Measurements from ENCODE around the gene ATP6V0A1.
"Not testable (repeated sequence)": the region's sequence is repeated elsewhere in the genome, so short reads cannot be mapped to it uniquely, and the experiment has no call there.

Gene ATP6V0A1

DNA sequence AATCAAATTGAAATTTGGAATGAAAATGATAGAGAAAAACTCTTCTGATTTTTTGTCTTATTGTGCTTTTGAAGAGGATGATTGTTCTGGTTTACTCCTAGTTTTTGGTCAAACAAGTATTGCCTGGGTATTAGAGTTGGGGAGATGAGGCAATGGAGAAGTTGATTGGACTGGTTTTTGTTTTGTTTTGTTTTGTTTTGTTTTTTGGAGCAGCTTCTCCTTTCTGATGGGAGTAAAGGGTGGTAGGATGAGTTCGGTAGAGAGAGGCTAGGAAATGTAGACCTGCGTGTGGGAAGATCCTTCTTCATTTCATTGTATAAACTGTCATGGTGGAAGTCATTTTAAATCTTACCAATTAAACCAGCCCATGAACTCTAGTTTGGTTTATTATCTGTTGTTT is 17.7 kb downstream of the ATP6V0A1 start:
- no peak for DNase-seq (ENCODE audit: low spot score)

DNA sequence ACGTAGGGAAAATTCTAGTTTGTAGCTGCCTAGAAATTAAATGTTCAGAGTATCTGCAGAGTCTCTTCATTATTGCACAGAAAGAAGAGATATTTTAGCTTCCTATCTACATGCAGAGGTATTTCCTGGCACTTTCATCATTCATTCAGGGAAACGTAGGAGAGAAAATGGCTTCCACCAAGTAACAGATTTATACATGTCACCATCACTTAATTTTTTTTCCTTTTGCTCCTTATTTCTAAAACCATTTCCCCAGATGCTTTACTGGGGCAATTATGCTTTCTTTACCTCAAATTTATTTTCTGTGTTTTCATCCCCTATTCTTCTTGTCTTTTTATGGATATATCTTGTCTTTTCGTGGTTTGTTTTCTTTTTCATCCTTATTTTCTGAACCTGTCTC is 18.5 kb downstream of the ATP6V0A1 start:
- no peak for DNase-seq (ENCODE audit: low spot score)

DNA sequence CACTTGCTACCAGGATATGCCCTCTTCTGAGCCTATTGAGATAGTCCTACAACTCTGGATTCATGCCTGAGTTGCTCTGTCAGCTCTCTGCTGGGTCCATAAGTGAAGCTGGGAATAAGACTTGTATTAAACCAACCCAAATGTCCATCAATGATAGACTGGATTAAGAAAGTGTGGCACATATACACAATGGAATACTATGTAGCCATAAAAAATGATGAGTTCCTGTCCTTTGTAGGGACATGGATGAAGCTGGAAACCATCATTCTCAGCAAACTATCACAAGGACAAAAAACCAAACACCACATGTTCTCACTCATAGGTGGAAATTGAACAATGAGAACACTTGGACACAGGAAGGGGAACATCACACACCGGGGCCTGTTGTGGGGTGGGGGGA is 19.1 kb downstream of the ATP6V0A1 start:
- DNase-seq (ENCODE audit: low spot score), result not testable (repeated sequence)

DNA sequence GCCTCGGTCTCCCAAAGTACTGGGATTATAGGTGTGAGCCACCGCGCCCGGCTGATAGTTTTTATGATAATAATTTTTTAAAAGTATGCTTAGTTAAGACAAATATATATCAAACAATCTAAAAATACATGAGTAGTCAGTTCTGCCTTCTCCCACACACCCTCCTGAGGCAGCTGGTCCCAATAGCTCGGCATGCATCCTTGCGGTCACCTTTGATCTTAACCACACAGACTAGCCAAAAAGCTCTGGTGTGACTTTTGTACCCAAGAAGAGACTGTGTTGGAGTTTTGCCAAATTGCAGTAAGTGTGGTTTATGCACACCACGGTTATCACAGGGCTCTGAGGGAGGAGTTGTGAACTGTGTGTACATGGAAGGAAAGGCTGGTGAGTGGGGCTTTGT is 25.6 kb downstream of the ATP6V0A1 start:
- DNase-seq (ENCODE audit: low spot score), result peak; percentile 86

DNA sequence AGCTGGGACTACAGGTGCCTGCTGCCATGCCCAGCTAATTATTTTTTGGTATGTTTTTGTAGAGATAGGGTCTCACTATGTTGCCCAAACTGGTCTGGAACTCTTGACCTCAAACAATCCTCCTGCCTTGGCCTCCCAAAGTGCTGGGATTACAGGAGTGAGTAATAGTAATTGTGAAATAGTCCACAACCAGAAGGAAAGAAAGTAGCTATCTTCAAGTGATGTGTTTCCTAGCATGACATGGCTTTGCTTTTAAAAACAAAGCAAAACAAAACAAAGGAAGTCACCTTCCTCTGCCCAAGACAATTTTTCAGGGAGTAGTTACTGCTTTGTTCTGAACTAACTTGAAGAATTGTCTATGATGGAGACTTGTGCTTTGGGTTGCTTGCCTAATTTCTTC is 27.0 kb downstream of the ATP6V0A1 start:
- DNase-seq (ENCODE audit: low spot score), result no peak

DNA sequence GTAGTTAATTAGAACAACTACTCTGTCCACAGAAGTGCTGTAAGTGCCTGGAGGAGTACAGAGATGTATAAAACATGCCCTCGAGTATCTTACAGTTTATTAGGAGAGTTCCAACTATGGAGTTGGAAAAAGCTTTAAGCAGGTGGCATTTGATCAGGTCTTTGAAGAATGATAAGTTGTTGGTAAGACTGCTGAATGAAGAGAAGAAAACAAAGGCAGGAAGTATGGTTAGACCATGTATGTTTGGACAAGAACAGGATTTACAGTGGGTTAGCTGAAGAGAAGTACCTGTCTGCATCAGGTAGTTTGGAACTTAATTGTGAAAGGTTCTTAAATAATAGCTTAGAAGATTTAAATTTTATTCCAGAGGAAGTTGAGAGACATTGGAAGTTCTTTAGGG is 29.4 kb downstream of the ATP6V0A1 start:
- no peak for DNase-seq (ENCODE audit: low spot score)

DNA sequence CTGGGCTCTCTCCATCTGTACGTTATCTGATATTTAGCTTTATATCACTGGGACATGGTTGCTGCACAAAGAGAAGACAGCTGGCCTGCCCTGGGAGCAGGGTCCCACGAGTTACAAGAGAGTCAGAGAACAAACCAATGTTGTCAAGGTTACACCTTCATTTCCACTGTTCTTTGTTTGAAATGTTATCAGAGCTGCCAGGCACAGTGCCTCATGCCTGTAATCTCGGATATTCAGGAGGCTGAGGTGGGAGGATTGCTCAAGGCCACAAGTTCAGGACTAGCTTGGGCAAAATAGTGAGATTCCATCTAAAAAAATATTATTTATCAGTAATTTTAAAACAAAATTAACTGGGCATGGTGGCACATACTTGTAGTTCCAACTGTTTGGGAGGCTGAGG is 34.6 kb downstream of the ATP6V0A1 start:
- no peak for DNase-seq (ENCODE audit: low spot score)

DNA sequence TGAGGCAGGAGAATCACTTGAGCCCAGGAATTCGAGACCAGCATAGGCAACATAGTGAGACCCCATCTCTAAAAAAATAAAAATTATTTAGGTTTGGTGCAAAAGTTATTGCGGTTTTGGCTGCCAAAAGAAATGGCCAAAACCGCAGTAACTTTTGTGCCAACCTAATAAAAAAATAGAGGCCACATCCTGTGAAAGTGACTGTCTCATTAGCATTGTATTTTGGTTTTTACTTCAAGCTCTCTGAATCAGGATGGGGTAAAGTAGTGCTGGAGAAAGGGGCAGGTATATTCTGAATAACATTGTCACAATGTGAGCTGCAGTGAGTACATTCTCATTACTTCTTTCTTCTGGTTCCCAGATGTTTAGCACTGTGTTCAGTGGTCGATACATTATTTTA is 36.0 kb downstream of the ATP6V0A1 start:
- DNase-seq (ENCODE audit: low spot score), result no peak

DNA sequence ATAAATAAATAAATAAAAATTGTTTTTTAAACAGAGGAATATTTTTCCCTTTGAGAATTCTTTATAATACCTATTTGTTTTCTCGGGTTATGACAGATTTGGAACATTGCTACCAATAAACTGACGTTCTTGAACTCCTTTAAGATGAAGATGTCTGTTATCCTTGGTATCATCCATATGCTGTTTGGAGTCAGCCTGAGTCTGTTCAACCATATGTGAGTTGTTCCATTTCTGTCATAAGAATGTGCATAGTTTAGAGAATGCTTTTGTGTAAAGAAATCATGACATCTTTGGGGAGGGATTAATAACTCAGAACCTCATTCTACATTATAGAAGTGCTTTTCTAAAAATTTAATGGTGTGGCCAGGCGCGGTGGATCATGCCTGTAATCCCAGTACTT is 40.1 kb downstream of the ATP6V0A1 start:
- no peak for DNase-seq (ENCODE audit: low spot score)

DNA sequence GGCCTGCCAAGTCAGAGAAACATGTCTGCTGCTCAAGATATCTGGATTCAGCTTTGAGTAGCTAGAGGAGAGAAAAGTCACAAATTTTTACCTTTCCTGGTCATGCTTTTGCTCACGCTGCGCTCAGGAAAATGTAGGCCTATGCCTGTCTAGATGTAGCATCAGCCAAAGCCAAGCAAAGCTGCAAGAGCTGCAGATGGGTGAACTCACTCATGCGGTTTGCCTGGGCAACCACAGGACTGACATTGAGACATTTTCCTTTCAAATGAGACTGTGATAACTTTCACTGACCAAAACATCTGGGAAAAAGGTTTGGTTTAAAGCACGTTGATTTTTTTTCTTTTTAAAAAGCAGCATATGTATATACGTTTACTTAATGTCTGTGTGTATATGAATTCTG is 43.4 kb downstream of the ATP6V0A1 start:
- DNase-seq (ENCODE audit: low spot score), result no peak

DNA sequence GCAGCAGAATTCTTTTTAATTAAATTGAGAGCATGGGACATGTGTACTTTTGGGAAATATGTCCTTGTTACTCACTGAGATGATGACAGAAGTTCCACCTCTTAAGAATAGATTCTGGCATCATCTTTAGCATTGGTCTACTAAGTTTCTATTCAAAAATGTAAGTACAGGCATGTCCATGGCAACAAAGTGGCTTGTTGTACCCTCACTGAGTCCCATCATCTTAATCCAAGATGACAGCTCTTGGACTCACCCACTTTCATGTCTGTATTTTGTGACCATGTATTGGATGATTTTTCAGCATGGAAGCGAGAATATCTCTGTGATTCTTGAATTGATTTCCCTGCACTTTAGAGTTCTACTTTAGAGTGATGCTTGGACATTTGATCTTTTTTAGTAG is 44.2 kb downstream of the ATP6V0A1 start:
- no peak for DNase-seq (ENCODE audit: low spot score)

DNA sequence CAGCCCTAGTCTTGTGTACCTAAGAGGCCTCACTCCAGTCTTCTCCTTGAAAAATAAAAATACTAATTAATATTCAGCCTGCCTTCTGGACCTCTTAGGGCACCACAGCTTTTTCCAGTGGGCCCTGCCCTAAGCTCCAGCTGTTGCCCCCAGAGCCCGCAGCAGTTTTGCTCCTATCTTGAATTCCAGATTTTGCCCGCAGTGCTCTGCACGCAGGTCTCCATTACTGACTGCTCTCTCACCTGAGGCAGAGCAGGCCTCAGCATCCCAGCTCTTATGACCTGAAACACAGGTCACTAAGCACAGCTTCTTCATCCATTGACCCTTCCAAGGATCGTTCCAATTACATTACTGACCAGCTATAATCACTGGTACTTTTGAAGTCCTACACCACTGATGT is 49.0 kb downstream of the ATP6V0A1 start:
- DNase-seq (ENCODE audit: low spot score), result no peak

DNA sequence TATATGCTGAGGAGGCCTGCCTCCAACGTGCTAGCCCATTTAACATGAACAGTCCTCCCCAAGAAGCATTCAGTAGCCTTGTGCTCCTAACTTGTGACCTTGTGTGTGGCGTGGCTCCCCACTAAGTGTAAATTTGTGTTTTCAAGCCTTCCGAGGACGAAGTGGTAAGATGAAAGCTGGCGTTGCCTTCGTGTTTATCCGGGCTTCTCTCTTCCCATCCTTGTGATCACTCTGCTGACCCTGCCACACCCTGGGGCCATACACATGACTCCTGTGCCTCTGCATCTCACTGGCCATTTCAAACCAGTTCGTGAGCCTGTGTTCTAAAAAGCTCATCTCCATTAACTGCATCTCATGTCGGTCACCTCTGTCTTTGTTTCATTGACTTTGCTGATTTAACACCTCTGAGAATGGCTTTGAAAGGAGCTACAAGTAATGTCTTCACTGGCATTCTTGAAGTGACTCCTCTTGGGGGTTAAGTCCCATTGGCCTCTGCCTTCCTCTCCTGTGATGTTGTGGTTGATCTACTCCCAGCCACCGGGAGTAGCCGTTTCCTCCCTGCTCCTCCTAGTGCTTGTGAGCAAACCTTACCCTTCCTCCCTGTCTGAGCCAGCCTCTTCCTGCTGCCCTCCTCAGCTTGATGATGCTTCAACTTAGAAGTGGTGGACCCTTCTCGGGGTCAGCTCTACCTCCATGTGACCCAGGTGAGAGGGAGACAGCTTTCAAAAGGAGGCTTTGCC is 49.9 kb downstream of the ATP6V0A1 start:
- DNase-seq (ENCODE audit: low spot score), result no peak

DNA sequence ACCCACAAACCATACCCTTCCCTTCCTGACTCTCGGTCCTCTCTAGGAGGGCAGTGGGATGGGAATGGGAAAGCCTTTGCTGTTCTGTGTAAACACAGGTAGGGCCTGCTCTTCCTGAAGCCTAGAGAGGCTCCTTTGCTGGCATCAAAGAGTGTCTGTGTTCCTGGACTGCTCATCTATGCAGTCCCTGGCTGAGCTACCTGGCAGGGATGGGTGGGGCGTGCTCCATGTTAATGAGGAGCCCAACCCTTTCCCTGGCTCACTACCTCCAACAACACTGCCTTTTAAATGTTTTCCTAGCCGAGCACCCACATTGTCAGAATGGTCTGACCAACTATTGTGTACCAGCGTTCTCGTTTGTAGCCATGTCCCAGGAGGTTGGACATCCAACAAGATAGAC is 50.7 kb downstream of the ATP6V0A1 start:
- DNase-seq (ENCODE audit: low spot score), result no peak

DNA sequence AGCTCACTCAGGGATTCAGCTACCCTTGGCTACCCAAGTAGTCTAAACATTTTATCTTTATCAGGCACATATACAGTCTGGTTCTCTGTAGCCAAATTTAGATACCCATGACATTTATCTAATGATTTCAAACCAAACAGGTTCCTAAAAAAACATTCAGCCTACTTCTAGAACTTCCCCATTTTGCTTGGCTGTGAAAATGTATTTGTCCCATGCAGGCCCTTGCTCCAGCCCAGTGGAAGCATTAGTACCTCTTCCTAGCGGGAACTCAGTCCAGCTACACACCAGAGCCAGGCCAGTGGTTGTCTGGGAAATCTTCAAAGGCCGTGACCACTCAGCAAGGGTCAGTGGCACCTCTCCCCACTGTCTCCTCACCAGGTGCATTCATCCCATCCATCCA is 51.2 kb downstream of the ATP6V0A1 start:
- DNase-seq (ENCODE audit: low spot score), result no peak

DNA sequence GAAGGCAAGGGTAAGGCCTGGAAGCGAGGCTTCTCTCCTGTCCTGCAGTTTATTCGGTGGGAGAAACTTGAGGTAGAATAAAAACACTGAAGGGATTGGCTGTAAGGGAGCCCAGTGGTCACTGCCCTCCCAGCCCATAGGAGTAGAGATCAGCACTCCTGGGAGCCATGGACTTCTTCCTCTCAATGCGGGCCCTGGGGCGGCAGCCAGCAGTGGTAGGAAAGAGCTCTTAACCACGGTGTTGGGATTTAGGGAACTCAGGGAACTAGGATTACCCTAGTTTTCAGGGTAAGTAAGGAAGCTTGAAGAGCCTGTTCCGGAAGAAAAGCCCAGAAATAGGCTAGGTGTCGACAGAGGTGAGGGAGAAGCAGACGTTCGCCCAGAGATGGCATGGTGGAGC is 53.6 kb downstream of the ATP6V0A1 start:
- no peak for DNase-seq (ENCODE audit: low spot score)

DNA sequence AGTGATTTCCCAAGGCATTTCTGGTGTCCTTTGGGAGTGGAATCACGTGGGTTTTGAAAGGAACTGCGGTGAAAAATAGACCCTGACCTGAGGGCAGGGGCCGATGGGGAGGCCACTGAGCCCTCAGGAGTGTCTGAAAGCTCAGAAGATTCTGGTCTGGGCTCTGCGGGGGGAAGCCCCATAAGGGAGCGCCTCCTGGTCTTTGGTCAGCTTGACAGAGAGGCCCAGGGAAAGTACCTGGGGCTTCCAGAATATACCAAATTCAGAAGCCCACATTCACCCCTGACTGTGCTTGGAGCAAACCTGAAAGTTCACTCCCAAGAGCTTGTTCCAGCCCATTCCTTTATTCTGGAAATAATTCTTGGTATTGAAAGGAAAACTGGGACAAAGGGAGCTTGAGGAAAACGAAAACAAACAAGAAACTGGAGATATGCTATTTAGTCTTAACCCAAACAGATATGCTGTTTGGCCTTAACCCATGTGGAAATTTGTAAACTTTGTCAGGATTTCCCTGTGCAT is 54.1 kb downstream of the ATP6V0A1 start:
- DNase-seq (ENCODE audit: low spot score), result no peak

DNA sequence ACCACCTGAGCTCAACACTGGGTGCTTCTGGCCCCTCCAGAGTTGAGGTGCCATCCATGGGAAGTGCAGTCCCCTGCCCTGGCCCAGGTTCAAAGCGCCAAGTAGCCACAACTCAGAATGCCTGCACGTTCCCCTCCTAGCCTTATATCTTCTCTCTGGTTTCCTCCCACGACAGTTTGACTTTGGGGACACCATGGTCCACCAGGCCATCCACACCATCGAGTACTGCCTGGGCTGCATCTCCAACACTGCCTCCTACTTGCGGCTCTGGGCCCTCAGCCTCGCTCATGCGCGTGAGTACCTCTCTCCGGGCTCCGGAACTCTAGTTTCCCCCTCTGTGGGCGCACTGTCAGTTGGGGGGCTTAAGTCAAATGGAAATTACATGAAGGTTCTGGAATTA is 55.0 kb downstream of the ATP6V0A1 start:
- DNase-seq (ENCODE audit: low spot score), result no peak

DNA sequence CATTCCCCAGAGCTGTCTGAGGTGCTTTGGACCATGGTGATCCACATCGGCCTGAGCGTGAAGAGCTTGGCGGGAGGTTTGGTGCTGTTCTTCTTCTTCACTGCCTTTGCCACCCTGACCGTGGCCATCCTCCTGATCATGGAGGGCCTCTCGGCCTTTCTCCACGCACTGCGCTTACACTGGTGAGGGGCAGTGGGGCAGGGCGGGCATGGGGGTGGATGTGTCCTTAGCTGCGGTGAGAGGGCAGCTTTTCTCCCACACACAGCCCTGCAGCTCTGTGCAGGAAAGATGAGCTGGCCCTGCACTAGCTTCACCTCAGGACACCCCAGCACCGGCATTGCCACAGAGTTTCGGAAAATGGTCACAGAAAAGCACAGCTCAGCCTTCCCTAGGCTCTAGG is 55.6 kb downstream of the ATP6V0A1 start:
- DNase-seq (ENCODE audit: low spot score), result no peak

DNA sequence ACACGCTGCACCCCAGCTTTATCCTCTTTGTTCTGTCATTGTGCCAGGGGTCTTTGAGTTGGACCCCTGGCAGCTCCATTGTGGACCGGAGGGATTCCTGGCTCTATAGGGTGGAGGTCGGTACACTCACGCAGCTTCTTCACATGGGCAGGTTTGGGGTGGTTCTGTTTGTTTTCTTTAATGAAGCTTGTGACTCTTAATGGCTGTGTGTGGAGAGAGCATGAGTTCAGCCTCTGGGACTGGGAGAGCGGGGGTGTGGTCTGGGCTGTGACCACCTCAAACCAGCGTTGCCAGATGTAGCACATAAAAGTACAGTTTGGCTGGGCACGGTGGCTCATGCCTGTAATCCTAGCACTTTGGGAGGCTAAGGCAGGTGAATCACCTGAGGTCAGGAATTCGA is 56.2 kb downstream of the ATP6V0A1 start:
- no peak for DNase-seq (ENCODE audit: low spot score)

DNA sequence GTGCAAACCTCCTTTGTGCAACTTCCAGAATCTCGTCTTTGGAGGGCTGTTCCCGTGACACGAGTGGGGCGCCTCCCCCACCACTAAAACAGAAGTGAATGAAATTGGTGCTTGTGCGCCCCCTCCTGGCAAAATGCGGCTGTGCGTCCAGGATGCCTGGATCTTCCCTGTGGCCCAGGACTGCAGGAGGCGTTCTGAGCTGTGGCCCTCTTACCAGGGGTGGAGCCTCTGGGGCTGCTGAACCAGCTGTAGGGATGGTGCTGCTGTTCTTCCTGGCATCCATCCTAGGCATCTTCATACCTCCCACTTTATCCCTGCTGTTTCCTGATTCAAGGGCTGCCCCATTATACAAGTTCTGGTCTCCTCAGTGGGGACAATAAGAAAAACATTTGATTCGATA is 58.8 kb downstream of the ATP6V0A1 start:
- DNase-seq (ENCODE audit: low spot score), result peak; percentile 75

DNA sequence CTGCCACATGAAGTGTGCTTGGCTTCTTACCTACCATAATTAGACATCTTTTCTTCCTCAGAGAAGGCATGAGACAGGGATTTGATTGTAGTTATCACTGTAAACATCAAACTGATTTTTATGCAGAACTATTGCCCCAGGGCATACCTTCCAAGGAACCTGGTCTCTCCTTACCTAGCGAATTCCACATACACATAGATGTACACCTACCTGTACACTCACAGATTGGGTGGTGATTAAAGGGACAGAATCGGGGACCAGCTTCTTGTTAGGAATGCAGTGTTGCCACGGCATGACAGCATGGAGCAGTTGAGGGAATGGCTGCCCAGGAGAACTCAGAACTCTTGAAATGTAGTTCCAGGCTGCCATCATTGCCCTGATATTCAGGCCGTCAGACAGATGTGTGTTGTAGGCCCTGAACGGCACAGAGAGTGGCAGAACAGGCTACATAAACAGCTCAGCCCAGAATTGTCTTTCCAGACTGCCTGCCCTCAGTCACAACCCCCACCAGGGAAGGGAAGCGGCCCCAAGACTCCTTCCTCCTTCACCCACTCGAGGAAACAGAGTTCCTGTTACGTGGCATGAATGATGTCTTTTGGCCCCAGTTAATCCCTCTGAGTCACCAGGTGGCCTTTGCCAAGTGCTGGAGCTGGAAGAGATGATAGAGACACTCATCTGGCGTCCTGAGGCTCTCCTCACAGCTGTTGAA is 59.5 kb downstream of the ATP6V0A1 start:
- no peak for DNase-seq (ENCODE audit: low spot score)

DNA sequence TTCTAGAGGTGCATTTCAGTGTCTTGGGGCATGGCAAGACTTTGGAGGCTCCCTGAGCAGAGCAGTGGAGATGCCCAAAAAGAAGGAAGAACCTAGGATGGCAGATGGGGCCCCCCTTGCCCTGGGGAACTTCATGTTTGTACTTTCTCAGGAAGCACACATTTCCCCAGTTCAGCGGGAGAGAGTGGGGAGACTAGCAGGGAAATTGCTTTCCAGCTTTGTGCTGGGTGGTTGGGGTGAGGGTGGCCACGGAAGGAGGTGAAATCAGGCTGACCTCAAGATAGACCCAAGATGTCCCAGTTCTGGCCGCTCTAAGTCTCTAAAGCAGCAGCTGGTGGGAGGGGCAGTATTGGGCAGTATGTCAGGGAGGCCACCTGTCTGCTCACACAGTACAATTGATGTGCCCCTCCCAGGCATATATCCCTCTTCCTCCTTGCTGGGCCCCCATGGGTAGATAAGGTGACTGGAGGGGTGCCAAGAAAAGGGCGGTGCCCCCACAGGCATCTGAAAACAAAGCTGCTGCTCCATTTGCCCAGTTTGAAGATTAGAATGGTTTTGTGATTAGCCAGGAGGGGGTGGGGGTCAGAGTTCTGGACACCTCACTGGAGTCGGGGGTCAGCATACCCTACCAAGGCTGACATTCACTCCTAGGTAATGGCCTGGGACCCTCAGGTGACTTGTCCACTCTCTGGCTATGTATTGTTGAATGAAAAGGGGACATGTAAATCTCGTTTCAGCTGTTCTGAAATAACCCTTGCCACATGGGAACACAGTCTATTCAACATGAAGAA is 60.3 kb downstream of the ATP6V0A1 start:
- no peak for DNase-seq (ENCODE audit: low spot score)

Measured in CD4-positive, alpha-beta T cell treated with Interleukin-6 at 100 ng/mL for 8 hours (primary cell).